ENCODE data around the gene RPP38.

RPP38 gene

GRCh38 chr10:15091418-15091817 is 5.7 kb upstream of the RPP38 start:
- Histone ChIP-seq H3K36me3 (no peaks in the 10 kb centered on the region), H3K4me3 (ENCODE audit: low read depth in 1 of 2, low read length in 1 of 2) (no peak overlapping the region), H3K27me3 (peaks cover 58% of the 10 kb centered on the region), H3K4me1 (ENCODE audit: control insufficient read depth in 1 of 2, insufficient read depth in 1 of 2, low read depth in 1 of 2, low read length in 1 of 2) (peaks cover 10 to 11% of the 10 kb centered on the region in 2 experiments), H3K9me3 (no peaks in the 10 kb centered on the region), H3K27ac (no peak overlapping the region)
- TF ChIP-seq CTCF (IDR thresholded peaks at IDR 0.05), result no peak

- H3K27ac ChIP-seq, result no peak overlapping the region
- peaks cover 43% of the 10 kb centered on the region for H3K27me3 ChIP-seq
- no peaks in the 10 kb centered on the region for H3K9me3 ChIP-seq
- H3K4me3 ChIP-seq (ENCODE audit: low read depth in 1 of 2, low read length in 1 of 2), result no peak overlapping the region
- no peaks in the 10 kb centered on the region for H3K36me3 ChIP-seq
- peaks cover 19 to 20% of the 10 kb centered on the region in 2 experiments for H3K4me1 ChIP-seq (ENCODE audit: control insufficient read depth in 1 of 2, insufficient read depth in 1 of 2, low read depth in 1 of 2, low read length in 1 of 2)
- no peak for TF ChIP-seq CTCF (IDR thresholded peaks at IDR 0.05)
These were observed 4.2 kb upstream of the RPP38 start for GRCh38 chr10:15092855-15093408.

GRCh38 chr10:15096661-15097010 is 519 bp upstream of the RPP38 start:
- H3K4me3 ChIP-seq (ENCODE audit: low read depth in 1 of 2, low read length in 1 of 2), result peak overlapping the region; percentile 84 to 98
- no peaks in the 10 kb centered on the region for H3K9me3 ChIP-seq
- peak overlapping the region; percentile 95 for H3K27ac ChIP-seq
- H3K36me3 ChIP-seq, result peaks cover 7% of the 10 kb centered on the region
- H3K27me3 ChIP-seq, result peaks cover 11% of the 10 kb centered on the region
- no peak for TF ChIP-seq CTCF (IDR thresholded peaks at IDR 0.05)
- peaks cover 16 to 19% of the 10 kb centered on the region in 2 experiments for H3K4me1 ChIP-seq (ENCODE audit: control insufficient read depth in 1 of 2, insufficient read depth in 1 of 2, low read depth in 1 of 2, low read length in 1 of 2)

- Histone ChIP-seq H3K27ac (no peak overlapping the region), H3K27me3 (peaks cover 7% of the 10 kb centered on the region), H3K4me3 (ENCODE audit: low read depth in 1 of 2, low read length in 1 of 2) (no peak overlapping the region), H3K36me3 (peaks cover 35% of the 10 kb centered on the region), H3K4me1 (ENCODE audit: control insufficient read depth in 1 of 2, insufficient read depth in 1 of 2, low read depth in 1 of 2, low read length in 1 of 2) (peaks cover 16 to 19% of the 10 kb centered on the region in 2 experiments), H3K9me3 (no peaks in the 10 kb centered on the region)
- no peak for TF ChIP-seq CTCF (IDR thresholded peaks at IDR 0.05)
These were observed 2.7 kb downstream of the RPP38 start for GRCh38 chr10:15099886-15100285.

- H3K27ac ChIP-seq, result no peak overlapping the region
- H3K36me3 ChIP-seq, result peaks cover 39% of the 10 kb centered on the region
- no peak overlapping the region for H3K4me3 ChIP-seq (ENCODE audit: low read depth in 1 of 2, low read length in 1 of 2)
- no peak for TF ChIP-seq CTCF (IDR thresholded peaks at IDR 0.05)
- no peaks in the 10 kb centered on the region for H3K9me3 ChIP-seq
- H3K27me3 ChIP-seq, result no peaks in the 10 kb centered on the region
- peaks cover 0 to under 1% of the 10 kb centered on the region in 2 experiments for H3K4me1 ChIP-seq (ENCODE audit: control insufficient read depth in 1 of 2, insufficient read depth in 1 of 2, low read depth in 1 of 2, low read length in 1 of 2)
These were observed 6.4 kb downstream of the RPP38 start for GRCh38 chr10:15103513-15103912.

Data from neutrophil (primary cell).